Measurements from ENCODE around the gene SPDYA. TPM values are rescaled to one million over a fixed set of nuclear protein-coding genes. Genes with fewer than 3 reads are reported as not detected.

Gene SPDYA
- total RNA-seq, 1 donor from 2014 or later: 1.9 TPM

DNA sequence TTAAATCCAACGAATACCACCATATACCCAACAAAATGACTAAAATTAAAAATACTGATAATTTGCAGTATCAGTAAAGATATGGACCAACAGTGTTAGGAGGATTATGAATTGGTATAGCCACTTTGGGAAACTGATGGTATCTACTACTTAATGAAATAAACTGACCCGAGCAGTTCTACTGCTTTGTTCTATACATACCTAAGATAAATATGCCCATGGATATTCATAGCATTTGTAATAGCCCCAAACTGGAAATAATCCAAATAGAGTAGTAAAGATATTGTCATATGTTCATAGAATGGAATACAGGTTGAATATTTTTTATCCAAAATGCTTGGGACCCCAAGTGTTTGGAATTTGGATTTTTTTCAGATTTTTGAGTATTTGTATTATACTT lies 38.3 kb upstream of the SPDYA start:
- H3K79me2 ChIP-seq (ENCODE audit: low read depth): peaks cover 99% of the 10 kb centered on the region
- DNase-seq (ENCODE audit: low spot score): no peak
- H3K27me3 ChIP-seq: no peaks in the 10 kb centered on the region
- TF ChIP-seq EZH2 (IDR thresholded peaks at IDR 0.05) (no peak), CTCF (IDR thresholded peaks at IDR 0.05) (no peak), EZH2phosphoT487 (IDR thresholded peaks at IDR 0.05) (no peak)
- peaks cover 20% of the 10 kb centered on the region for H3K9me3 Mint-ChIP-seq
- no peaks in the 10 kb centered on the region for H3K4me1 Mint-ChIP-seq
- no peak overlapping the region for H3K4me3 ChIP-seq
- H3K27ac ChIP-seq: no peak overlapping the region
- no peaks in the 10 kb centered on the region for H3K9me3 ChIP-seq (ENCODE audit: low read depth)
- no peaks in the 10 kb centered on the region for H3K27me3 Mint-ChIP-seq (ENCODE audit: insufficient read depth, low read depth)
- peaks cover 44% of the 10 kb centered on the region for H3K36me3 Mint-ChIP-seq
- no peak overlapping the region for H3K4me3 Mint-ChIP-seq
- H2AFZ ChIP-seq (replicated peaks): no peak overlapping the region
- H3K9ac ChIP-seq: no peak overlapping the region
- H3K36me3 ChIP-seq: peaks cover 6% of the 10 kb centered on the region
- H3F3A ChIP-seq (ENCODE audit: low read depth): no peaks in the 10 kb centered on the region
- H3K4me1 ChIP-seq: no peaks in the 10 kb centered on the region
- H3K4me2 ChIP-seq: no peak overlapping the region
- H3K27ac Mint-ChIP-seq: no peak overlapping the region
- H4K20me1 ChIP-seq (ENCODE audit: low read depth): peaks cover 88% of the 10 kb centered on the region

DNA sequence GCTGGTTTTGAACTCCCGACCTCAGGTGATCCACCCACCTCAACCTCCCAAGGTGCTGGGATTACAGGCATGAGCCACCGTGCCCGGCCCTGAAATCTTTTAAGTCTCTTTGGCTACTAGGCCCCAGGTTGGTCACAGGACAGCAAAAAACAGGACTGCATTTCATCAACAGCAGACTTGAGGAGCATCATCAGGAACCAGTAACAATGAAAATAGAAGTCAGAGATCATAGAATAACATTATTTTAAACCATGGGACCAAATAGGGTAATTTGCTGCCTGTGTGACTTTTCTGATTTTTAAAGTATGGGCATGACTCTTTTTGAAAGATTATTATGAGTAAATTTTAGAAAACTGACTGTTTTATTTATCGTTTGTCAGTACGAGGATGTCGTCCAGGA lies 34.2 kb upstream of the SPDYA start:
- no peaks in the 10 kb centered on the region for H3K4me1 Mint-ChIP-seq
- no peak overlapping the region for H3K27ac Mint-ChIP-seq
- peaks cover 3% of the 10 kb centered on the region for H3F3A ChIP-seq (ENCODE audit: low read depth)
- peaks cover 83% of the 10 kb centered on the region for H4K20me1 ChIP-seq (ENCODE audit: low read depth)
- peaks cover 85% of the 10 kb centered on the region for H3K79me2 ChIP-seq (ENCODE audit: low read depth)
- H3K9me3 ChIP-seq (ENCODE audit: low read depth): no peaks in the 10 kb centered on the region
- no peaks in the 10 kb centered on the region for H3K27me3 ChIP-seq
- no peaks in the 10 kb centered on the region for H3K4me1 ChIP-seq
- no peak overlapping the region for H2AFZ ChIP-seq (replicated peaks)
- no peak for DNase-seq (ENCODE audit: low spot score)
- H3K27ac ChIP-seq: no peak overlapping the region
- TF ChIP-seq EZH2 (IDR thresholded peaks at IDR 0.05) (no peak), CTCF (IDR thresholded peaks at IDR 0.05) (no peak), EZH2phosphoT487 (IDR thresholded peaks at IDR 0.05) (no peak)
- no peak overlapping the region for H3K9ac ChIP-seq
- no peak overlapping the region for H3K4me3 ChIP-seq
- H3K4me3 Mint-ChIP-seq: no peak overlapping the region
- peaks cover 8% of the 10 kb centered on the region for H3K36me3 ChIP-seq
- H3K9me3 Mint-ChIP-seq: no peaks in the 10 kb centered on the region
- H3K4me2 ChIP-seq: no peak overlapping the region
- no peaks in the 10 kb centered on the region for H3K27me3 Mint-ChIP-seq (ENCODE audit: insufficient read depth, low read depth)
- H3K36me3 Mint-ChIP-seq: peaks cover 35% of the 10 kb centered on the region

DNA sequence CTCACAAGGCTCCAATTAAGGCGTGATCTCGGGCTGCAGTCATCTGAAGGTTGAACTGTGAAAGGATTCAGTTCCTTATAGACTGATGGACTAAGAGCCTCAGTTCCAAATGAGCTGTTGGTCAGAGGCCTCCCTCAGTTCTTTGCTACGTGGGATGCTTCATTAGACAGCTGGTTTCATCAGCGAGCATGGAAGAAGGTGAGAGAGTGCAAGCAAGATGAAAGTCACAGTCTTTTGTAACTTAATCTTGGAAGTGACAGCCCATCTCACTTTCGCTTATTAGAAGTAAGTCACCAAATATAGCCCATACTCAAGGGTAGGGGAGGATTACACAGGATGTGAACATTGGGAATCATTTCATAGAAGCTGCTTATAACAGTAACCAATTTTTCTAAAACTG lies 32.2 kb upstream of the SPDYA start:
- TF ChIP-seq EZH2phosphoT487 (IDR thresholded peaks at IDR 0.05) (no peak), CTCF (IDR thresholded peaks at IDR 0.05) (no peak), EZH2 (IDR thresholded peaks at IDR 0.05) (no peak)
- H3K9ac ChIP-seq: no peak overlapping the region
- peaks cover 26% of the 10 kb centered on the region for H3K36me3 ChIP-seq
- Mint-ChIP-seq H3K27me3 (ENCODE audit: insufficient read depth, low read depth) (no peaks in the 10 kb centered on the region), H3K4me1 (no peaks in the 10 kb centered on the region), H3K4me3 (no peak overlapping the region), H3K36me3 (peaks cover 39% of the 10 kb centered on the region), H3K9me3 (no peaks in the 10 kb centered on the region), H3K27ac (no peak overlapping the region)
- H3K4me2 ChIP-seq: no peak overlapping the region
- no peaks in the 10 kb centered on the region for H3K9me3 ChIP-seq (ENCODE audit: low read depth)
- H3K4me1 ChIP-seq: no peaks in the 10 kb centered on the region
- peaks cover 69% of the 10 kb centered on the region for H3K79me2 ChIP-seq (ENCODE audit: low read depth)
- H3K27me3 ChIP-seq: no peaks in the 10 kb centered on the region
- peaks cover 68% of the 10 kb centered on the region for H4K20me1 ChIP-seq (ENCODE audit: low read depth)
- no peak for DNase-seq (ENCODE audit: low spot score)
- H3K4me3 ChIP-seq: no peak overlapping the region
- no peak overlapping the region for H3K27ac ChIP-seq
- peaks cover 6% of the 10 kb centered on the region for H3F3A ChIP-seq (ENCODE audit: low read depth)
- no peak overlapping the region for H2AFZ ChIP-seq (replicated peaks)
